Measurements from ENCODE around the gene UMODL1. TPM values are rescaled to one million over a fixed set of nuclear protein-coding genes. Genes with fewer than 3 reads are reported as not detected.

The UMODL1 gene
- total and polyA plus RNA-seq, 2 experiments from 2014 or later = not detected

- H3K9me3 ChIP-seq (ENCODE audit: low read depth) = no peaks in the 10 kb centered on the region
- no peak for DNase-seq (ENCODE audit: low read depth in 1 of 2, low spot score in 1 of 2)
- no peak overlapping the region for H3K27ac ChIP-seq
- no peaks in the 10 kb centered on the region for H3K36me3 ChIP-seq
- no peak for TF ChIP-seq CTCF (IDR thresholded peaks at IDR 0.05; ENCODE audit: low read depth, low read length)
- no peaks in the 10 kb centered on the region for H3K27me3 ChIP-seq
- no peaks in the 10 kb centered on the region for H3K4me1 ChIP-seq (ENCODE audit: low read depth)
- H3K4me3 ChIP-seq = no peak overlapping the region
These were observed 12.2 kb downstream of the UMODL1 start for GRCh38 chr21:42083361-42083690.

GRCh38 chr21:42084079-42084478 is 13.0 kb downstream of the UMODL1 start:
- Histone ChIP-seq H3K36me3 (no peaks in the 10 kb centered on the region), H3K27ac (no peak overlapping the region)
- no peak for TF ChIP-seq CTCF (IDR thresholded peaks at IDR 0.05; ENCODE audit: low read depth, low read length)

GRCh38 chr21:42085246-42086077 is 14.3 kb downstream of the UMODL1 start:
- no peak overlapping the region for H3K27ac ChIP-seq
- no peaks in the 10 kb centered on the region for H3K27me3 ChIP-seq
- H3K9me3 ChIP-seq (ENCODE audit: low read depth) = no peaks in the 10 kb centered on the region
- H3K4me3 ChIP-seq = no peak overlapping the region
- no peak for DNase-seq (ENCODE audit: low read depth in 1 of 2, low spot score in 1 of 2)
- H3K36me3 ChIP-seq = no peaks in the 10 kb centered on the region
- no peak for TF ChIP-seq CTCF (IDR thresholded peaks at IDR 0.05; ENCODE audit: low read depth, low read length)
- no peaks in the 10 kb centered on the region for H3K4me1 ChIP-seq (ENCODE audit: low read depth)

More at GRCh38 chr21:42084079-42084478, 13.0 kb downstream of the UMODL1 start:
- no peak for DNase-seq (ENCODE audit: low read depth in 1 of 2, low spot score in 1 of 2)
- Histone ChIP-seq H3K9me3 (ENCODE audit: low read depth) (no peaks in the 10 kb centered on the region), H3K27me3 (no peaks in the 10 kb centered on the region), H3K4me3 (no peak overlapping the region), H3K4me1 (ENCODE audit: low read depth) (no peaks in the 10 kb centered on the region)

- no peaks in the 10 kb centered on the region for H3K4me1 ChIP-seq (ENCODE audit: low read depth)
- TF ChIP-seq CTCF (IDR thresholded peaks at IDR 0.05; ENCODE audit: low read depth, low read length) = no peak
- no peaks in the 10 kb centered on the region for H3K36me3 ChIP-seq
- H3K27me3 ChIP-seq = no peaks in the 10 kb centered on the region
- no peak overlapping the region for H3K27ac ChIP-seq
- DNase-seq (ENCODE audit: low read depth in 1 of 2, low spot score in 1 of 2) = no peak
- H3K9me3 ChIP-seq (ENCODE audit: low read depth) = no peaks in the 10 kb centered on the region
- no peak overlapping the region for H3K4me3 ChIP-seq
These were observed 15.9 kb downstream of the UMODL1 start for GRCh38 chr21:42086969-42087368.

GRCh38 chr21:42088148-42088547 is 17.0 kb downstream of the UMODL1 start:
- TF ChIP-seq CTCF (IDR thresholded peaks at IDR 0.05; ENCODE audit: low read depth, low read length) = no peak
- Histone ChIP-seq H3K4me1 (ENCODE audit: low read depth) (no peaks in the 10 kb centered on the region), H3K27ac (no peak overlapping the region), H3K9me3 (ENCODE audit: low read depth) (no peaks in the 10 kb centered on the region), H3K4me3 (no peak overlapping the region), H3K36me3 (no peaks in the 10 kb centered on the region), H3K27me3 (no peaks in the 10 kb centered on the region)
- no peak for DNase-seq (ENCODE audit: low read depth in 1 of 2, low spot score in 1 of 2)

Measured in cardiac muscle cell (in vitro differentiated cells and primary cell).